GM21737 (cell line): ENCODE results near the gene MYB.

Source experiments
- ATAC-seq: cut with Tn5 transposase; IDR thresholded peaks from one replicate; pipeline ENCODE4 v1.9.1; 2021; ENCODE audit warnings: mild to moderate bottlenecking, moderate library complexity; ENCODE audit not compliant: unreplicated experiment

MYB gene

DNA sequence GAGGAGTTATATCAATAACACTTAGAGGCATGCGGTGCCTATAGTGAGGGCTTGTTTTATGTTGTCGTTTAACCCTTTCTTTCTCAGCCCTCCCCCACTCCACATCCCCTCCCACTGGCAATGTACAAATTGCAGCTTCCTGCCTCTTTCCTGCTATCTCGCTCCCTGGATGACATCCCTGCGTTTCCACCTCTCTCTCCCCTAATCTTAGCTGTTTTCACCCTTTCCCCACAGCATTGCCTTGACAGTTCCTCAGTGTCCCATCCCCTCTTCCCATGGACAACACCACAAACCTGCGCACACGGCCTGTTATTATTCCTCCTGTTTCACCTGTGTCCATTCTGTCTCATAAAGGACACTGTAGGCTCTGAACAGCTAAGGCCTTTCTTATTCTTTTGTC lies 34.5 kb downstream of the MYB start:
- no peak for ATAC-seq

DNA sequence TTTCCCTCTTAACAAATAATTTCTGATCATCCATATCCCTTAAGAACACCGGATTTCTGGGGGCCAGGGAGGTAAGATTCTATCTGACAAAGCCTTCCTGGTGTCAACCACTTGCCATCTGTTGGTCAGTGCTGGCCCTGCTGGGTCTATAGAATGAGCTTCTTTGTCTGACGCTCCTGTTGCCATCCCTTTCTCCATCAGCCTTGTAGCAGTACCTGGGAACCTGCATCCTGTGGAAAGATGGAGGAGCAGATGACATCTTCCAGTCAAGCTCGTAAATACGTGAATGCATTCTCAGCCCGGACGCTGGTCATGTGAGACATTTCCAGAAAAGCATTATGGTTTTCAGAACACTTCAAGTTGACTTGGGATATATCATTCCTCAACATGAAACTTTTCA lies 36.6 kb downstream of the MYB start:
- no peak for ATAC-seq

GRCh38 chr6:135219346-135219745 lies 38.2 kb downstream of the MYB start:
- ATAC-seq, result no peak

DNA sequence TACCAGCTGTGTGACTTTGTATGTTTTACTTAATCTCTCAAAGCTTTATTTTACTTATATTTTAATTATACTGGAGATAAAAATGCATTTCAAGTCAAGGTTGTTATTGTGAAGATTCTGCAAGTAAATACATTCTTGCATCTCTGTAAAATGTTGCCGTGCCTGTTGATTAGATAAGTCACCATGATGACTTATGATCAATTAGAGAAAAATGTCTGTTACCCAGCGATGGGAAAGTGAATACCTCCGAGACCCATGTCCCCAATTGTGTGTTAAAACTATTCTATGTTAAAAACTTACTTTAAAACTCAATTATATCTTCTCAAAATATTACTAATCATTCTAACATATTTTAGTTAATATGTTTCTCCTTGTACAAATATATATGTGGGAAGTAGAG lies 39.9 kb downstream of the MYB start:
- ATAC-seq, result no peak

- no peak for ATAC-seq
Observed at GRCh38 chr6:135221505-135221904, 40.4 kb downstream of the MYB start.

- no peak for ATAC-seq
Observed at GRCh38 chr6:135222623-135223022, 41.5 kb downstream of the MYB start.

DNA sequence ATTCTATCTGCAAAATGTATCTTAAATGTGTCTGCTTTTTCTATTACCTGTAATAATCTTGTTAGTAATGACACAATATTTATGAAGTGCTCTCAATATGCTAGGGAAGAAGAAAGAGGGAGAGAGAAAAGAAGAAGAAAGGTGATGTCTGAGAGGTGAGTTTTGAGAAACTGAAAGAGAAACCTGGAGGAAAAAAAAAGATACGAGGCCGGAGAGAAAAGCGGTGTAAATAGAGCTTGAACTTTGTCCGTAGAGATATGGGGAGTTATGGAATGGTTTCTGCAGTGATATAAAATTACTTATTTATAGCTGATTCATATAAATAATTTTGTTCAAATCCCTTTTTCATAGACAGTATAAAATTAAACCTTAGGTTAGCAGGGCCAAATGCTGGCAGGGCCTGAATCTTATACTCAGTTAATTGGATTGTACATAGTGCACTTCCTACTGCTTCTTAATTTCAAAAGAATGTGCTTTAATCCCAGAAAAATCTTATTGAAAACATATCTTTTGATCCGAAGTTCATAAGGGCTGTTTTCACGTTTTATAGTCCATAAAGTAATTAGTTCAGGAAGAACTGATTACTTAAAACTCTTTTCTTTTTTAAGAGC lies 43.0 kb downstream of the MYB start:
- no peak for ATAC-seq

DNA sequence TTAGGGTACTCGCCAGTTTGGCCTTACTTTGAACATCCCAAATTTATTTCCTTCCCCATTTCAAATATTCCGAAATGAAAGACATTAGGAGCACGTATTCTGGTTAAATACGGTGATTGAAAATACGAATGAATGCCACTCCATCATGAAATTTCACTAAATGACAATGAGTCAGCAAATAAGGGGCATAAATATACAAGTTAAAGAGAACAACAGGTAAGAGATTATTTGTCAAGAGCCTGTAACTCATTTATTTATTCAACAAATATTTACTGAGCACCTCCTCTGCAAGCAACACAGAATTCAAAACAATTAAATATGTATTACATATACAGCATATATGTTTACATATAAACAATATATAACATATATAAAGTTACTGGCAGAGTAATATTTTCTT lies 44.8 kb downstream of the MYB start:
- ATAC-seq, result no peak

- peak; percentile 71 for ATAC-seq
Observed at GRCh38 chr6:135226537-135226936, 45.4 kb downstream of the MYB start.

DNA sequence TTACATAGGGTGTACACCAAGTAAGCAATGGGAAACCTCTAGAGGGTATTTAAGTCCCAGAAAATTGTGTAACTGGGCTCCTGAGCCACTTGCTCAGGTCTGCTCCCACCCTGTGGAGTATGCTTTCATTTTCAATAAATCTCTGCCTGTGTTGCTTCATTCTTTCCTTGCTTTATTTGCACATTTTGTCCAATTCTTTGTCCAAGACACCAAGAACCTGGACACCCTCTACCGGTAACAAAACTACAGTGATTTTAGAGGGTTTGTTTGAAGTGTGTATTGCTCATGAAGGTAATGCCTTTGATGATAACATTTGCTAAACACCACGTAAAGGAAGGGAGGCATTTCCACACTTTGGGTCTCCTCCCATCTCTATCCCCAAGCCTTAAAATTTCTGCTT lies 46.2 kb downstream of the MYB start:
- no peak for ATAC-seq

DNA sequence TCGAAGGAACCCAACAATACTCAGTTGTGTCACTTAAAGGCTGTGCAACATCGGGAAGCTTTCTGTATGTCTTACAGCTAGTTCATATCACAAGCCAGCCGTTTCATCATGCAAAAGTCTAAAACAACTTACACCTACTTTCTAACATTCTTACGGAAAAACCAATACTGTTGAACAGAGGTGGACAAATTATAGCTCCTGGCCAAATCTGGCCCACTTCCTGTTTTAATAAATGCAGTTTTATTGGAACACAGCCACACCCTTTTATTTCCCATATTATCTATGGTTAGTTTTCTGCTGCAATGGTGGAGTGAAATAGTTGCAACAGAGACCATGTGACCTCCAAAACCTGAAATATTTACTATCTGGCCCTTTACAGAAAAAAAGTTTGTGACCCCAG lies 46.6 kb downstream of the MYB start:
- ATAC-seq, result no peak

GRCh38 chr6:135228486-135228885 lies 47.4 kb downstream of the MYB start:
- ATAC-seq, result no peak

DNA sequence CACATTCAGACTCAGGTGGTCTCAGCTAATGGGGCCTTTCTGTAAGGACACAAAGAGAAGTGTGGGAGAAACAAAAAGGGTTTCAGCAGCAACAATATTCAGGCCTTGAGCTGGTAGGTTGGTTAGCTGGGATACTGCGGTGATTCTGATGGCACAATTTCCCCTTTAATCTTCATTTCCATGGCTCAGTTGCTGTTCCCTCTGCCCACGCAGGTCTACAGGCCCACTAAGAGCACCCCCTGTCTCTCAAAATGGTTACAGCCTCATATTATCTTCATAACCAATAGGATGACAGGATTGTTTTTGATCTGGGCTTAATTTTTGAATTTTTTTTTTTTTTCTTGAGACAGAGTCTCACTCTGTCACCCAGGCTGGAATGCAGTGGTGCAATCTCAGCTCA lies 48.9 kb downstream of the MYB start:
- ATAC-seq, result no peak

DNA sequence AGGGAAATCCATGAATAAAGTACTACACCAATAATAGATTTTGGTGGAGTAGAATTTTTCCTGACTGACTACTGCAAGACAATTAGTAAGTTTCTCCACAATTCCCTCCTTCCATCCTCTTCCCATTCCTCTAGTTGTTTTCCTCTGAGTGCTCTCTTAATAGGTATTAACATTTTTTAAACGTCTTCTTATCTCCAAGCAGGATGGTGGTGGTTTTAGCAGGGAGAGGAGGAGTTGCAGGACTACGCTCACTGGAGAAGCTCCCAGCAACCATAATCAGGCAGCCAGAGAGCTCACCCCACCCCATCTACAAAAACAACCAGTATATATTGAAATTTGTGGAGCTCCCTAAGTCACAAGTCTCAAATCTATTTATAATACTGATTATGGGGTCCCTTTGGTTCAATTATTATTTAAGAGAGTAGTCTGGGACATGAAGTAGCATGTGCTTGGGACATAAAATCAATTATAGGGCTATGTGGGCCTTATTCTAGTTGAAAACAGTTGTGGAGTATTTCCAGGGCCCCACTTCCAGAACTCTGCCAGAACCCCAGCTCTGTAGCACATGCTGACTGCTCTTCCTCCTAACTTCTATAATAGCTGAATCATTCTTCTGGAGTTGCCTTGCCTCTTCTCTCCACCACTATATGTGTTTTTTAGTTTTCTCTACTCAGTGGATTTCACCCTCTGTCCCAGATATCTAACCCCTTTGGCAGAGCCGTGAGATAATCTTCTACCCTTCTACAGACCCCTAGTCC lies 49.8 kb downstream of the MYB start:
- no peak for ATAC-seq

DNA sequence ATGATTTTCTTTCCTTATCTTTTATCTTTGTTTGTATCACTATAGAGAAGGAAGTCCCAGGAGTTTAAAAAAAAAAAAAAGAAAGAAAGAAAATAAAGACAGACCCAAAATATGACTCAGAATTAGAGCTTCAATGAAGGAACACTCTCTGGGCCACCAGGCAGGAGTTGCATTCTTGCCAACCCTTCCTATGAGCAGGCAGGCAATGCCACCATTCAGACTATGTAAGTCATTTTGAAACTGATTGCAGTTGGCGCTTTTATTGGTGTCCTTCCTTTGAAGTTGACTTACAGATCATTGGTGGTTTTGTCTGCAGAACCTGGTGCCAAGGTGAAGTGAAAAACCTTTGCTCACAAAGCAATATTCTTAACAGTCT lies 50.3 kb downstream of the MYB start:
- ATAC-seq, result no peak

DNA sequence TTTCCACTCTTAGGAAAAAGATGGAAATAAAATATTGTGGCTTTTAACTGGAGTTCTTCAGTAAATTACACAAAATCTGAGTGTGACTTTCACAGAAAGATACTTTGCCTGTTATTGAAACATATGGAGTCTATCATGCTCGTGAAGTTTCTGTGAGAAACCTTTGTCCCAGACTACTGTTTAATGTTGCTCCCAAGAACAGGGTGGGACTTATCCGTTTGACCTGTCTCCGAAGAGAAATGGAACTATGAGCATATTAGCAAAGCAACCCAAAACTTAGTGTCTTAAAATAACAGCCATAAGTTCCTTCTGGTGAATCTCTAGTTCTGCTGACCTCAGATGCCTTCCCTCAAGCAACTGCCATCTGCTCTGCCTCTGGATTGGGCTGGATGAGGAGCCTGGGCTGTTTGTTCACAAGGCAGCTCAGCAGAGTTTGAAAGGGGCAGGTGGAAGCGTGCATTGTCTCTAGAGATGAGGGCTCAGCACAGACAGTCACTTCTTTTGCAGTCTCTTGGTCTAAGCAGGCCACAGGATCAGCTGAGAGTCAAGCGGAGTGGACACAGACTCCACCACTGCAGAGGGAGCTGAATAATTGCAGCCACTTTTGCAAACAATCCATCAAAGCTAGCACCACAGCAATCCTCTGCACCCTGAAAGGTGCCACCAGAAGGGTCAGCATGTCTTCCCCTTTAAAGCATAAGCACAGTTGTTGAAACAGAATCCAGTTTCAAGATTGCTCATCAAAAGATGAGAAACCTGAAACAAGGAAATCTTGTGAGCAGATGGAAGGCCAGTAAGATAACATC lies 52.8 kb downstream of the MYB start:
- peak; percentile 66 for ATAC-seq

DNA sequence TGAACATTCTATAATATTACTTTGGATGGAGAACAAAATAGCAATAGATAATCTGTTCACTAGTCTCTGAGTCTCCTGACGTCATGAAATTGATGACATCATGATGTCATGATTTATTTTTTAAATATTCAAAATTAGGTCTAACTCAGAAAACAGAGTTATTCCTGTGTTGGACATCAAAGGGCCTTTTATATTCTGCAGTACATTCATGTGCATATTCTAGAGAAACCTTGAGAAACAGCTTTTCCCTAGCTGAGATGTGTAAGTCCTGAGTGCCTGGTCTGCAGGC lies 53.3 kb downstream of the MYB start:
- ATAC-seq, result no peak

DNA sequence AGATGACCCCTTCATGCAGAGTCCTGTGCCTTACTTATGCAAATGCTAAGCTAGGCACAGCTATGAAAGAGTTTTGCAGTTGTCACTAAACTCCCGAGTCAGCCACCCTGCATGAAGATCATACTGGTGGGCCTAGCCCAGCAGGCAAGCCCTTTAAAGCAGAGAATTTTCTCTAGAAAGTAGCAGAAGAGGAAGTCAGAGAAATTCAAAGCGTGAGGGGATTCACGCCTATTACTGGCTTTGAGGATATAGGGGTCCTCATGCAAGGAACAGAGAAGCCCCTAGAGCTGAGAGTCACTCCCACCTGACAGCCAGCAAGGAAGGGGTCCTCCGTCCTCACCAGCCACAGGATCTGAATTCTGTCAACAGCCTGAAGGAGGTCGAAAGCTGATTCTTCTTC lies 54.6 kb downstream of the MYB start:
- ATAC-seq, result no peak

- ATAC-seq, result no peak
Observed at GRCh38 chr6:135236319-135236718, 55.2 kb downstream of the MYB start.

GRCh38 chr6:135236732-135237131 lies 55.6 kb downstream of the MYB start:
- ATAC-seq, result no peak

- no peak for ATAC-seq
Observed at GRCh38 chr6:135240711-135241110, 59.6 kb downstream of the MYB start.
